ENCODE results near the gene SCLT1.

GRCh38 chr4:128986019-128986418 lies 107.3 kb downstream of the SCLT1 start:
- TF ChIP-seq CTCF (conservative IDR thresholded peaks at IDR 0.05; ENCODE audit: low read length) (no peak), EZH2phosphoT487 (IDR thresholded peaks at IDR 0.05; ENCODE audit: borderline replicate concordance) (no peak)

Data from Loucy (cell line).